ENCODE data around the gene GPR17. TPM values are rescaled to one million over a fixed set of nuclear protein-coding genes. Genes with fewer than 3 reads are reported as not detected.

Gene GPR17
- total RNA-seq, 1 experiment from 2014 or later, result 0.35 TPM

- no peak overlapping the region for H3T11ph ChIP-seq (ENCODE audit: low read length)
- peak; percentile 82 for DNase-seq
- H2BK120ac ChIP-seq (ENCODE audit: low read depth, low read length, poor library complexity, severe bottlenecking), result no peak overlapping the region
- peaks cover 8% of the 10 kb centered on the region in 2 experiments for H3K4me1 Mint-ChIP-seq
- H3K79me1 ChIP-seq (ENCODE audit: insufficient read depth, low read depth, low read length, poor library complexity, severe bottlenecking), result no peaks in the 10 kb centered on the region
- no peaks in the 10 kb centered on the region for H3K36me3 Mint-ChIP-seq (ENCODE audit: insufficient read depth in 1 of 3, low read depth in 3 of 3)
- peak overlapping the region; percentile 42; the same call in 1 of the 2 replicates for H3K14ac ChIP-seq (ENCODE audit: insufficient read depth, low read length)
- H3K23ac ChIP-seq (ENCODE audit: insufficient read length, low read depth, low read length), result no peak overlapping the region
- H3K4me1 ChIP-seq (ENCODE audit: insufficient read depth, low read length), result no peaks in the 10 kb centered on the region; the same call in 1 of the 2 replicates
- no peak overlapping the region for H3K4ac ChIP-seq (ENCODE audit: low read depth, low read length)
- no peak overlapping the region for H2BK20ac ChIP-seq (ENCODE audit: low read depth, low read length, poor library complexity, severe bottlenecking)
- no peak overlapping the region for H3K9ac ChIP-seq (ENCODE audit: extremely low read depth, insufficient read length, low read length)
- no peak overlapping the region for H2AFZ ChIP-seq (ENCODE audit: low read length)
- no peak overlapping the region for H3K56ac ChIP-seq (ENCODE audit: insufficient read length, low read depth, low read length)
- H2BK15ac ChIP-seq (ENCODE audit: low read depth, low read length), result no peak overlapping the region
- no peaks in the 10 kb centered on the region for H3K27me3 Mint-ChIP-seq (ENCODE audit: low read depth)
- no peak overlapping the region for H4K5ac ChIP-seq (ENCODE audit: insufficient read length, low read depth, low read length)
- no peak overlapping the region for H4K91ac ChIP-seq (ENCODE audit: insufficient read length, low read depth, low read length)
- H3K4me3 Mint-ChIP-seq, result no peak overlapping the region; a peak in 1 of 5 replicates
- H4K8ac ChIP-seq (replicated peaks; ENCODE audit: insufficient read length, low read depth, low read length), result no peak overlapping the region
- no peak for TF ChIP-seq CTCF (conservative IDR thresholded peaks at IDR 0.05)
- no peaks in the 10 kb centered on the region for H4K20me1 ChIP-seq (ENCODE audit: control insufficient read depth, insufficient read depth, insufficient read length)
- no CpG with 5 or more reads among the region's 8 CpGs for WGBS (ENCODE audit: extremely low coverage, insufficient read length, low lambda C conversion rate)
- H3K18ac ChIP-seq (ENCODE audit: insufficient read length, low read depth, low read length), result peak overlapping the region; percentile 8
- no peaks in the 10 kb centered on the region for H3K23me2 ChIP-seq (ENCODE audit: insufficient read length, low read depth, low read length, poor library complexity, severe bottlenecking)
- H3K4me2 ChIP-seq (ENCODE audit: insufficient read depth, insufficient read length, low read length), result no peak overlapping the region
- H3K79me2 ChIP-seq (ENCODE audit: insufficient read depth, low read length), result no peaks in the 10 kb centered on the region
- peak overlapping the region in 1 of 3 experiments; percentile 91; a peak in 1 of 7 replicates for H3K27ac Mint-ChIP-seq
- no peak overlapping the region for H2AK5ac ChIP-seq (ENCODE audit: insufficient read length, low read length)
- no peaks in the 10 kb centered on the region for H3K9me3 Mint-ChIP-seq
- H3K27ac ChIP-seq (ENCODE audit: insufficient read length, low read depth, low read length), result no peak overlapping the region
- no peaks in the 10 kb centered on the region for H3K9me3 ChIP-seq (ENCODE audit: control insufficient read depth, low read depth, low read length)
- no peak overlapping the region for H2BK5ac ChIP-seq (ENCODE audit: insufficient read length, low read length)
- H2BK12ac ChIP-seq (ENCODE audit: insufficient read length, low read depth, low read length), result no peak overlapping the region
- H3K27me3 ChIP-seq (ENCODE audit: insufficient read depth, low read length), result no peaks in the 10 kb centered on the region
Measured at GRCh38 chr2:127637725-127638252, 8.2 kb upstream of the GPR17 start.

All from H9 (cell line).